ENCODE results near the gene NR2F1-AS1.

- TF ChIP-seq POLR2A (IDR thresholded peaks at IDR 0.05; ENCODE audit: low read depth, low read length) (no peak), POLR2AphosphoS5 (IDR thresholded peaks at IDR 0.05; ENCODE audit: low read depth, low read length) (no peak)
These were observed 8.9 kb downstream of the NR2F1-AS1 start for GRCh38 chr5:93572101-93572607.
